HepG2 (cell line): ENCODE results near the gene ARPC1B. TPM values are rescaled to one million over a fixed set of nuclear protein-coding genes. Genes with fewer than 3 reads are reported as not detected.

Experiments
- CBX5 ChIP-seq: sonication (generic); formaldehyde crosslinking; IDR thresholded peaks from 2 replicates; pipeline ENCODE4 v1.4.0; 2020; ENCODE audit warnings: missing genetic modification reagents, borderline replicate concordance
- HBP1 ChIP-seq: IDR thresholded peaks from 2 replicates; pipeline ENCODE4 v1.6.1; 2016; ENCODE audit warnings: low read depth, control low read depth
- HDAC1 ChIP-seq: sonication (generic); formaldehyde crosslinking; IDR thresholded peaks from 2 replicates; pipeline ENCODE4 v1.5.1; 2020; ENCODE audit warnings: mild to moderate bottlenecking, missing genetic modification reagents
- HDAC6 ChIP-seq: fragments of 200-600 bp; sonication (generic); IDR thresholded peaks from 2 replicates; pipeline ENCODE4 v1.7.0; 2017; ENCODE audit warnings: mild to moderate bottlenecking, antibody characterized with exemption, low read length, low read depth
- IRF1 ChIP-seq: sonication (generic); formaldehyde crosslinking; IDR thresholded peaks from 2 replicates; pipeline ENCODE4 v1.4.0; 2020; ENCODE audit warnings: low read depth, mild to moderate bottlenecking, missing genetic modification reagents
- KAT7 ChIP-seq: IDR thresholded peaks from 2 replicates; pipeline ENCODE4 v1.6.1; 2018; ENCODE audit warnings: borderline replicate concordance, missing compliant biosample characterization
- KDM5A ChIP-seq: fragments of 200-600 bp; sonication (generic); IDR thresholded peaks from 2 replicates; pipeline ENCODE4 v1.7.0; 2018; ENCODE audit warnings: antibody characterized with exemption, mild to moderate bottlenecking, low read length, borderline replicate concordance
- MED8 ChIP-seq: sonication (generic); formaldehyde crosslinking; IDR thresholded peaks from 2 replicates; pipeline ENCODE4 v1.8.1; 2023; ENCODE audit warnings: mild to moderate bottlenecking, missing genetic modification reagents; ENCODE audit not compliant: insufficient replicate concordance
- THAP11 ChIP-seq: IDR thresholded peaks from 2 replicates; pipeline ENCODE4 v1.6.1; 2016; ENCODE audit warnings: missing biosample characterization, missing genetic modification reagents
- ZNF496 ChIP-seq: sonication (generic); formaldehyde crosslinking; IDR thresholded peaks from 2 replicates; pipeline ENCODE4 v1.8.1; 2023; ENCODE audit warnings: mild to moderate bottlenecking, moderate library complexity, missing genetic modification reagents; ENCODE audit not compliant: insufficient replicate concordance
- polyA plus RNA-seq, 8 experiments: library from polyadenylated mRNA; depleted of rRNA in 3 of 8; stranded (reverse) in 7 of 8; unstranded in 1 of 8; fragments of >200 nt; fragmentation: Illumina TruSeq in 4 of 8; extraction: Trizol in 4 of 8; gene quantifications; 2 replicates each; pipeline versions ENCODE4 v1.2.1 to v1.2.3, GENCODE V29; 2011 to 2016; ENCODE audit warnings: low read depth in 4 of 8, missing spikeins in 1 of 8, mixed read lengths in 1 of 8; ENCODE audit not compliant: insufficient read depth in 1 of 8
- total RNA-seq, 5 experiments: library from RNA; depleted of rRNA; stranded (reverse); fragments of >200 nt; fragmentation: Illumina TruSeq; extraction: Trizol; gene quantifications; 2 replicates each; pipeline ENCODE4 v1.2.3, GENCODE V29; 2016; ENCODE audit warnings: low read depth in 1 of 5
- TF ChIP-seq, protein P1 (sequence below), 2 experiments: sonication (generic) in 1 of 2; formaldehyde crosslinking in 1 of 2; IDR thresholded peaks; 2 replicates each; pipeline versions ENCODE4 v1.4.0 to v1.6.1; 2018 to 2020; ENCODE audit warnings: missing genetic modification reagents in 2 of 2, borderline replicate concordance in 1 of 2, low read depth in 1 of 2, mild to moderate bottlenecking in 1 of 2, missing biosample characterization in 1 of 2
- TF ChIP-seq, protein P2 (sequence below), 2 experiments: sonication (generic) in 1 of 2; formaldehyde crosslinking in 1 of 2; IDR thresholded peaks; 2 replicates each; pipeline versions ENCODE4 v1.5.1 to v1.6.1; 2011 to 2020; ENCODE audit warnings: borderline replicate concordance in 1 of 2, low read depth in 1 of 2, low read length in 1 of 2, mild to moderate bottlenecking in 1 of 2, missing genetic modification reagents in 1 of 2, moderate library complexity in 1 of 2
- TF ChIP-seq, protein P3 (sequence below): sonication (generic); formaldehyde crosslinking; IDR thresholded peaks from 2 replicates; pipeline ENCODE4 v1.5.1; 2020; ENCODE audit warnings: missing genetic modification reagents, mild to moderate bottlenecking, borderline replicate concordance
- TF ChIP-seq, protein P4 (sequence below): sonication (generic); formaldehyde crosslinking; IDR thresholded peaks from 2 replicates; pipeline ENCODE4 v1.5.1; 2020; ENCODE audit warnings: mild to moderate bottlenecking, missing genetic modification reagents, borderline replicate concordance

Gene ARPC1B
- total and polyA plus RNA-seq, 2 of the 13 experiments (the other 11 are each of a cell fraction or from before 2014, with no cell fraction given): 72.9 to 89.1 TPM

GRCh38 chr7:99325592-99326407 is 48.7 kb upstream of the ARPC1B start, which contains the start of gene ARPC1A (continued):
- TF ChIP-seq, protein P1, sequence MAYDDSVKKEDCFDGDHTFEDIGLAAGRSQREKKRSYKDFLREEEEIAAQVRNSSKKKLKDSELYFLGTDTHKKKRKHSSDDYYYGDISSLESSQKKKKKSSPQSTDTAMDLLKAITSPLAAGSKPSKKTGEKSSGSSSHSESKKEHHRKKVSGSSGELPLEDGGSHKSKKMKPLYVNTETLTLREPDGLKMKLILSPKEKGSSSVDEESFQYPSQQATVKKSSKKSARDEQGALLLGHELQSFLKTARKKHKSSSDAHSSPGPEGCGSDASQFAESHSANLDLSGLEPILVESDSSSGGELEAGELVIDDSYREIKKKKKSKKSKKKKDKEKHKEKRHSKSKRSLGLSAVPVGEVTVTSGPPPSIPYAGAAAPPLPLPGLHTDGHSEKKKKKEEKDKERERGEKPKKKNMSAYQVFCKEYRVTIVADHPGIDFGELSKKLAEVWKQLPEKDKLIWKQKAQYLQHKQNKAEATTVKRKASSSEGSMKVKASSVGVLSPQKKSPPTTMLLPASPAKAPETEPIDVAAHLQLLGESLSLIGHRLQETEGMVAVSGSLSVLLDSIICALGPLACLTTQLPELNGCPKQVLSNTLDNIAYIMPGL (CRISPR knock-in tag; IDR thresholded peaks at IDR 0.05; ENCODE audit: borderline replicate concordance in 1 of 2, low read depth in 1 of 2): peak; percentile 92 to 97
- TF ChIP-seq IRF1 (CRISPR knock-in tag) (no peak), CBX5 (CRISPR knock-in tag) (peak; percentile 79; the same call in 1 of the 2 replicates), HDAC1 (CRISPR knock-in tag) (peak; percentile 95), KAT7 (CRISPR knock-in tag) (peak; percentile 96), KDM5A (peak; percentile 66; the same call in 1 of the 2 replicates), ZNF496 (CRISPR knock-in tag) (no peak), HBP1 (no peak; the same call in 1 of the 2 replicates), HDAC6 (no peak), MED8 (CRISPR knock-in tag) (no peak), THAP11 (CRISPR knock-in tag) (peak; percentile 91)
- TF ChIP-seq, protein P2, sequence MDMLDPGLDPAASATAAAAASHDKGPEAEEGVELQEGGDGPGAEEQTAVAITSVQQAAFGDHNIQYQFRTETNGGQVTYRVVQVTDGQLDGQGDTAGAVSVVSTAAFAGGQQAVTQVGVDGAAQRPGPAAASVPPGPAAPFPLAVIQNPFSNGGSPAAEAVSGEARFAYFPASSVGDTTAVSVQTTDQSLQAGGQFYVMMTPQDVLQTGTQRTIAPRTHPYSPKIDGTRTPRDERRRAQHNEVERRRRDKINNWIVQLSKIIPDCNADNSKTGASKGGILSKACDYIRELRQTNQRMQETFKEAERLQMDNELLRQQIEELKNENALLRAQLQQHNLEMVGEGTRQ (IDR thresholded peaks at IDR 0.05; ENCODE audit: low read depth, low read length): no peak
- TF ChIP-seq, protein P2 (CRISPR knock-in tag; IDR thresholded peaks at IDR 0.05; ENCODE audit: borderline replicate concordance): no peak; the same call in 1 of the 2 replicates
- TF ChIP-seq, protein P3, sequence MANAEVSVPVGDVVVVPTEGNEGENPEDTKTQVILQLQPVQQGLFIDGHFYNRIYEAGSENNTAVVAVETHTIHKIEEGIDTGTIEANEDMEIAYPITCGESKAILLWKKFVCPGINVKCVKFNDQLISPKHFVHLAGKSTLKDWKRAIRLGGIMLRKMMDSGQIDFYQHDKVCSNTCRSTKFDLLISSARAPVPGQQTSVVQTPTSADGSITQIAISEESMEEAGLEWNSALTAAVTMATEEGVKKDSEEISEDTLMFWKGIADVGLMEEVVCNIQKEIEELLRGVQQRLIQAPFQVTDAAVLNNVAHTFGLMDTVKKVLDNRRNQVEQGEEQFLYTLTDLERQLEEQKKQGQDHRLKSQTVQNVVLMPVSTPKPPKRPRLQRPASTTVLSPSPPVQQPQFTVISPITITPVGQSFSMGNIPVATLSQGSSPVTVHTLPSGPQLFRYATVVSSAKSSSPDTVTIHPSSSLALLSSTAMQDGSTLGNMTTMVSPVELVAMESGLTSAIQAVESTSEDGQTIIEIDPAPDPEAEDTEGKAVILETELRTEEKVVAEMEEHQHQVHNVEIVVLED: peak; percentile 87
- TF ChIP-seq, protein P4, sequence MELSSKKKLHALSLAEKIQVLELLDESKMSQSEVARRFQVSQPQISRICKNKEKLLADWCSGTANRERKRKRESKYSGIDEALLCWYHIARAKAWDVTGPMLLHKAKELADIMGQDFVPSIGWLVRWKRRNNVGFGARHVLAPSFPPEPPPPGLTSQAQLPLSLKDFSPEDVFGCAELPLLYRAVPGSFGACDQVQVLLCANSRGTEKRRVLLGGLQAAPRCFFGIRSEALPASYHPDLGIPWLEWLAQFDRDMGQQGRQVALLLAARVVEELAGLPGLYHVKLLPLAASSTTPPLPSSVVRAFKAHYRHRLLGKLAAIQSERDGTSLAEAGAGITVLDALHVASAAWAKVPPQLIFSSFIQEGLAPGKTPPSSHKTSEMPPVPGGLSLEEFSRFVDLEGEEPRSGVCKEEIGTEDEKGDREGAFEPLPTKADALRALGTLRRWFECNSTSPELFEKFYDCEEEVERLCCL: peak; percentile 43; the same call in 1 of the 2 replicates
